ENCODE data around the gene TRAPPC6A.

DNA sequence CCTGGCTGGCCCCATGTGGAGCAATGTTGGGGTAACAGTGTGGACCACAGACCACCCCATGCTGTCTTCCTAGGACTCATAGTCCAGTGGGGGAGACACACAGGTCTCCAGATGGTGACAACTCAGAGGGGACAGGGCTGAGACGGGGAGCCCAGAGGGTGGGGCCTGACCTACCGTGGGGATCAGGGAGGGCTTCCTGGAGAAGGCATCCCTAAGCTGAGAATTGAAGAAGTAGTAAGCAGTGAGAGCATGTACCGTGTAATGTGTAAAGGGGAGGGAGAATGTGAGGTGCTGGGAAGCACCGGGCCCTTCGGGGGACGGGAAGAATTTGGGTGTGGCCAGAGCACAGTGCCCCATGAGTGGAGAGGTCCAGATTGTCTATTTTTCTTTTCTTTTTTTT, 54.0 kb downstream of the TRAPPC6A start:
- TF ChIP-seq REST (IDR thresholded peaks at IDR 0.05; ENCODE audit: borderline replicate concordance) (no peak), REST (CRISPR knock-in tag; IDR thresholded peaks at IDR 0.05; ENCODE audit: low read depth) (no peak), CTCF (IDR thresholded peaks at IDR 0.05 in 2 of 3, conservative IDR thresholded peaks at IDR 0.05 in 1 of 3; ENCODE audit: insufficient read depth in 2 of 3, low read depth in 1 of 3, low read length in 3 of 3) (no peak), CEBPB (tag; IDR thresholded peaks at IDR 0.05) (no peak), ZNF311 (CRISPR knock-in tag; IDR thresholded peaks at IDR 0.05) (no peak), MTA2 (IDR thresholded peaks at IDR 0.05; ENCODE audit: low read depth) (no peak), ZHX1 (conservative IDR thresholded peaks at IDR 0.05; ENCODE audit: low read length) (no peak), LARP7 (IDR thresholded peaks at IDR 0.05) (no peak)
- TF ChIP-seq, protein P1, sequence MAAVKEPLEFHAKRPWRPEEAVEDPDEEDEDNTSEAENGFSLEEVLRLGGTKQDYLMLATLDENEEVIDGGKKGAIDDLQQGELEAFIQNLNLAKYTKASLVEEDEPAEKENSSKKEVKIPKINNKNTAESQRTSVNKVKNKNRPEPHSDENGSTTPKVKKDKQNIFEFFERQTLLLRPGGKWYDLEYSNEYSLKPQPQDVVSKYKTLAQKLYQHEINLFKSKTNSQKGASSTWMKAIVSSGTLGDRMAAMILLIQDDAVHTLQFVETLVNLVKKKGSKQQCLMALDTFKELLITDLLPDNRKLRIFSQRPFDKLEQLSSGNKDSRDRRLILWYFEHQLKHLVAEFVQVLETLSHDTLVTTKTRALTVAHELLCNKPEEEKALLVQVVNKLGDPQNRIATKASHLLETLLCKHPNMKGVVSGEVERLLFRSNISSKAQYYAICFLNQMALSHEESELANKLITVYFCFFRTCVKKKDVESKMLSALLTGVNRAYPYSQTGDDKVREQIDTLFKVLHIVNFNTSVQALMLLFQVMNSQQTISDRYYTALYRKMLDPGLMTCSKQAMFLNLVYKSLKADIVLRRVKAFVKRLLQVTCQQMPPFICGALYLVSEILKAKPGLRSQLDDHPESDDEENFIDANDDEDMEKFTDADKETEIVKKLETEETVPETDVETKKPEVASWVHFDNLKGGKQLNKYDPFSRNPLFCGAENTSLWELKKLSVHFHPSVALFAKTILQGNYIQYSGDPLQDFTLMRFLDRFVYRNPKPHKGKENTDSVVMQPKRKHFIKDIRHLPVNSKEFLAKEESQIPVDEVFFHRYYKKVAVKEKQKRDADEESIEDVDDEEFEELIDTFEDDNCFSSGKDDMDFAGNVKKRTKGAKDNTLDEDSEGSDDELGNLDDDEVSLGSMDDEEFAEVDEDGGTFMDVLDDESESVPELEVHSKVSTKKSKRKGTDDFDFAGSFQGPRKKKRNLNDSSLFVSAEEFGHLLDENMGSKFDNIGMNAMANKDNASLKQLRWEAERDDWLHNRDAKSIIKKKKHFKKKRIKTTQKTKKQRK (IDR thresholded peaks at IDR 0.05; ENCODE audit: borderline replicate concordance, low read depth, low read length), result no peak
- TF ChIP-seq, protein P2, sequence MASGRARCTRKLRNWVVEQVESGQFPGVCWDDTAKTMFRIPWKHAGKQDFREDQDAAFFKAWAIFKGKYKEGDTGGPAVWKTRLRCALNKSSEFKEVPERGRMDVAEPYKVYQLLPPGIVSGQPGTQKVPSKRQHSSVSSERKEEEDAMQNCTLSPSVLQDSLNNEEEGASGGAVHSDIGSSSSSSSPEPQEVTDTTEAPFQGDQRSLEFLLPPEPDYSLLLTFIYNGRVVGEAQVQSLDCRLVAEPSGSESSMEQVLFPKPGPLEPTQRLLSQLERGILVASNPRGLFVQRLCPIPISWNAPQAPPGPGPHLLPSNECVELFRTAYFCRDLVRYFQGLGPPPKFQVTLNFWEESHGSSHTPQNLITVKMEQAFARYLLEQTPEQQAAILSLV (tag; IDR thresholded peaks at IDR 0.05), result no peak

Measured in K562 (cell line).